ENCODE results near the gene SCLT1. TPM values are rescaled to one million over a fixed set of nuclear protein-coding genes. Genes with fewer than 3 reads are reported as not detected.
A peak's percentile ranks its signal among the peaks of the same experiment; 100 is the strongest.

SCLT1 gene
- polyA plus RNA-seq, 1 of the 3 experiments (the other 2 are of a cell fraction): 2.2 TPM

- no peaks in the 10 kb centered on the region; a peak in 1 of 4 replicates for H3K4me1 ChIP-seq (ENCODE audit: control insufficient read depth in 1 of 2, insufficient read depth in 2 of 2, low read depth in 1 of 2, low read length in 1 of 2)
- DNase-seq: no peak
- H3F3A ChIP-seq (replicated peaks; ENCODE audit: insufficient read depth): peaks cover 6% of the 10 kb centered on the region
- WGBS (ENCODE audit: low lambda C conversion rate): 100% methylated on average over 1 of the region's 1 CpG
- no peaks in the 10 kb centered on the region; the same call in 1 of the 2 replicates for H4K20me1 ChIP-seq (ENCODE audit: insufficient read depth)
- ChIA-PET POLR2A (no interaction called here), CTCF (interaction anchor here (0.9 to 1.1 kb wide), 3 partner anchors 18 to 316 kb away, joined by 3 read pairs; no protein-coding TSS in a partner anchor)
- H3K9me2 ChIP-seq: no peaks in the 10 kb centered on the region
- no peak overlapping the region for H3K4me2 ChIP-seq
- peaks cover 3% of the 10 kb centered on the region; the same call in 1 of the 2 replicates for H3K79me2 ChIP-seq (ENCODE audit: insufficient read depth)
- H3K36me3 ChIP-seq (replicated peaks in 1 of 2; ENCODE audit: control insufficient read depth in 1 of 2, insufficient read depth in 2 of 2, low read length in 1 of 2): no peaks in the 10 kb centered on the region
- TF ChIP-seq GATA2 (CRISPR knock-in tag; IDR thresholded peaks at IDR 0.05) (no peak), GABPA (IDR thresholded peaks at IDR 0.05; ENCODE audit: low read depth) (no peak), SMC3 (IDR thresholded peaks at IDR 0.05; ENCODE audit: low read depth, low read length) (no peak), TCF12 (IDR thresholded peaks at IDR 0.05) (no peak), JUND (IDR thresholded peaks at IDR 0.05) (no peak)
- TF ChIP-seq, protein P1, sequence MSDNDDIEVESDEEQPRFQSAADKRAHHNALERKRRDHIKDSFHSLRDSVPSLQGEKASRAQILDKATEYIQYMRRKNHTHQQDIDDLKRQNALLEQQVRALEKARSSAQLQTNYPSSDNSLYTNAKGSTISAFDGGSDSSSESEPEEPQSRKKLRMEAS (IDR thresholded peaks at IDR 0.05; ENCODE audit: low read depth): no peak
- H3K4me3 ChIP-seq (ENCODE audit: low read depth in 2 of 2, low read length in 1 of 2): no peak overlapping the region
- H3K9me3 ChIP-seq: no peaks in the 10 kb centered on the region
- H3K27me3 ChIP-seq (ENCODE audit: insufficient read depth): no peaks in the 10 kb centered on the region
- H2AFZ ChIP-seq (ENCODE audit: low read depth): no peak overlapping the region
- no peak overlapping the region for H3K9ac ChIP-seq
- no peak overlapping the region for H3K27ac ChIP-seq (ENCODE audit: low read depth in 2 of 2, low read length in 1 of 2)
These were observed 47.0 kb downstream of the SCLT1 start for GRCh38 chr4:129046055-129046959.

DNA sequence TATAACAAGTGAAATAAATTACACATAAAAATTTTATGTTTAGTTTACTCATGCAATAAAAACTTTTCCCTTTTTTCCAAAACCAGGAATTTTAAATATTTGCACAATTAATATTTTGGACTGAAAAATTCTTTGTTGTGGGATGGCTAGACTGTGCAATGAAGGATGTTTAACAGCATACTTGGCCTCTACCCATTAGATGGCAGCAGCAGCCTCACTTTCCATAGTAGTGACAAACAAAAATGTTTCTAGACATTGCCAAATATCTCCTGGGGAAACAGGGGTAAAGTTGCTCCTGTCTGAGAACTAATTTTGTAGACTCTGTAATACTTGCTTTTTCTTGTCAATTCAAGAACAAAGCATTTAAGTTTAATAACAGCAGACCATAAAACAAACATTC, 49.8 kb downstream of the SCLT1 start:
- H3K4me3 ChIP-seq (ENCODE audit: low read depth in 2 of 2, low read length in 1 of 2): no peak overlapping the region
- DNase-seq: no peak
- peak overlapping the region; percentile 67; the same call in 1 of the 2 replicates for H2AFZ ChIP-seq (ENCODE audit: low read depth)
- no peaks in the 10 kb centered on the region for H3K36me3 ChIP-seq (replicated peaks in 1 of 2; ENCODE audit: control insufficient read depth in 1 of 2, insufficient read depth in 2 of 2, low read length in 1 of 2)
- ChIA-PET CTCF (interaction anchor here (1.1 kb wide), 1 partner anchor 20 kb away, joined by 3 read pairs; no protein-coding TSS in a partner anchor), POLR2A (no interaction called here)
- peaks cover 3% of the 10 kb centered on the region; the same call in 1 of the 2 replicates for H3K79me2 ChIP-seq (ENCODE audit: insufficient read depth)
- H4K20me1 ChIP-seq (ENCODE audit: insufficient read depth): no peaks in the 10 kb centered on the region; the same call in 1 of the 2 replicates
- no peaks in the 10 kb centered on the region for H3K9me3 ChIP-seq
- H3K9ac ChIP-seq: no peak overlapping the region
- H3K27me3 ChIP-seq (ENCODE audit: insufficient read depth): no peaks in the 10 kb centered on the region
- H3K9me2 ChIP-seq: no peaks in the 10 kb centered on the region
- peaks cover 6% of the 10 kb centered on the region for H3F3A ChIP-seq (replicated peaks; ENCODE audit: insufficient read depth)
- no peak overlapping the region for H3K4me2 ChIP-seq
- no peak overlapping the region for H3K27ac ChIP-seq (ENCODE audit: low read depth in 2 of 2, low read length in 1 of 2)
- H3K4me1 ChIP-seq (ENCODE audit: control insufficient read depth in 1 of 2, insufficient read depth in 2 of 2, low read depth in 1 of 2, low read length in 1 of 2): no peaks in the 10 kb centered on the region; a peak in 1 of 4 replicates
- TF ChIP-seq RAD21 (IDR thresholded peaks at IDR 0.05; ENCODE audit: low read length) (peak; percentile 60), NFIC (IDR thresholded peaks at IDR 0.05; ENCODE audit: borderline replicate concordance) (no peak), MEF2A (IDR thresholded peaks at IDR 0.05; ENCODE audit: borderline replicate concordance, low read depth) (no peak), PBX3 (IDR thresholded peaks at IDR 0.05) (no peak), CHD2 (IDR thresholded peaks at IDR 0.05; ENCODE audit: low read length, partially characterized antibody) (no peak), TCF12 (IDR thresholded peaks at IDR 0.05) (no peak), GATA2 (CRISPR knock-in tag; IDR thresholded peaks at IDR 0.05) (no peak), MXI1 (IDR thresholded peaks at IDR 0.05; ENCODE audit: low read depth, low read length) (no peak), REST (IDR thresholded peaks at IDR 0.05; ENCODE audit: low read depth, low read length) (no peak), USF2 (IDR thresholded peaks at IDR 0.05; ENCODE audit: borderline replicate concordance, low read depth, low read length) (no peak), TEAD4 (IDR thresholded peaks at IDR 0.05; ENCODE audit: borderline replicate concordance, insufficient read depth) (no peak)
- TF ChIP-seq, protein P2, sequence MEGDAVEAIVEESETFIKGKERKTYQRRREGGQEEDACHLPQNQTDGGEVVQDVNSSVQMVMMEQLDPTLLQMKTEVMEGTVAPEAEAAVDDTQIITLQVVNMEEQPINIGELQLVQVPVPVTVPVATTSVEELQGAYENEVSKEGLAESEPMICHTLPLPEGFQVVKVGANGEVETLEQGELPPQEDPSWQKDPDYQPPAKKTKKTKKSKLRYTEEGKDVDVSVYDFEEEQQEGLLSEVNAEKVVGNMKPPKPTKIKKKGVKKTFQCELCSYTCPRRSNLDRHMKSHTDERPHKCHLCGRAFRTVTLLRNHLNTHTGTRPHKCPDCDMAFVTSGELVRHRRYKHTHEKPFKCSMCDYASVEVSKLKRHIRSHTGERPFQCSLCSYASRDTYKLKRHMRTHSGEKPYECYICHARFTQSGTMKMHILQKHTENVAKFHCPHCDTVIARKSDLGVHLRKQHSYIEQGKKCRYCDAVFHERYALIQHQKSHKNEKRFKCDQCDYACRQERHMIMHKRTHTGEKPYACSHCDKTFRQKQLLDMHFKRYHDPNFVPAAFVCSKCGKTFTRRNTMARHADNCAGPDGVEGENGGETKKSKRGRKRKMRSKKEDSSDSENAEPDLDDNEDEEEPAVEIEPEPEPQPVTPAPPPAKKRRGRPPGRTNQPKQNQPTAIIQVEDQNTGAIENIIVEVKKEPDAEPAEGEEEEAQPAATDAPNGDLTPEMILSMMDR (IDR thresholded peaks at IDR 0.05): peak; percentile 41
- TF ChIP-seq, protein P3, sequence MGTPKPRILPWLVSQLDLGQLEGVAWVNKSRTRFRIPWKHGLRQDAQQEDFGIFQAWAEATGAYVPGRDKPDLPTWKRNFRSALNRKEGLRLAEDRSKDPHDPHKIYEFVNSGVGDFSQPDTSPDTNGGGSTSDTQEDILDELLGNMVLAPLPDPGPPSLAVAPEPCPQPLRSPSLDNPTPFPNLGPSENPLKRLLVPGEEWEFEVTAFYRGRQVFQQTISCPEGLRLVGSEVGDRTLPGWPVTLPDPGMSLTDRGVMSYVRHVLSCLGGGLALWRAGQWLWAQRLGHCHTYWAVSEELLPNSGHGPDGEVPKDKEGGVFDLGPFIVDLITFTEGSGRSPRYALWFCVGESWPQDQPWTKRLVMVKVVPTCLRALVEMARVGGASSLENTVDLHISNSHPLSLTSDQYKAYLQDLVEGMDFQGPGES (IDR thresholded peaks at IDR 0.05; ENCODE audit: low read depth, low read length): no peak
